Spleen (tissue), 11 donors: Measurements from ENCODE around the gene RGL1. TPM values are rescaled to one million over a fixed set of nuclear protein-coding genes. Genes with fewer than 3 reads are reported as not detected.

Experiments
- DNase-seq: peaks from one replicate; pipeline ENCODE4 v3.0.0-alpha.2; 2020
- H3K27ac ChIP-seq, 8 donors: fragments of 200-600 bp; sonication (generic) in 7 of 8; 1 replicate in 4 of 8; 2 replicates in 4 of 8; pipeline versions ENCODE4 v1.5.0 to v1.8.0; 2016 to 2021; ENCODE audit warnings: inconsistent platforms in 4 of 8, mild to moderate bottlenecking in 4 of 8, moderate library complexity in 1 of 8
- H3K27me3 ChIP-seq, 7 donors: fragments of 200-600 bp; sonication (generic) in 6 of 7; replicated peaks in 1 of 7; 1 replicate in 4 of 7; 2 replicates in 3 of 7; pipeline versions ENCODE4 v1.5.0 to v1.8.0; 2016 to 2021; ENCODE audit warnings: inconsistent platforms in 3 of 7, mild to moderate bottlenecking in 1 of 7
- H3K36me3 ChIP-seq, 6 donors: fragments of 200-600 bp; sonication (generic) in 5 of 6; 1 replicate in 4 of 6; 2 replicates in 2 of 6; pipeline versions ENCODE4 v1.5.0 to v1.8.0; 2016 to 2021; ENCODE audit warnings: inconsistent platforms in 2 of 6
- H3K4me1 ChIP-seq, 6 donors: fragments of 200-600 bp; sonication (generic) in 5 of 6; 1 replicate in 3 of 6; 2 replicates in 3 of 6; pipeline versions ENCODE4 v1.5.0 to v1.8.0; 2016 to 2021; ENCODE audit warnings: inconsistent platforms in 3 of 6
- H3K4me3 ChIP-seq, 8 donors: fragments of 200-600 bp; sonication (generic) in 7 of 8; 1 replicate in 4 of 8; 2 replicates in 4 of 8; pipeline versions ENCODE4 v1.5.0 to v1.8.0; 2016 to 2021; ENCODE audit warnings: inconsistent platforms in 4 of 8, mild to moderate bottlenecking in 4 of 8, moderate library complexity in 2 of 8
- H3K9me3 ChIP-seq, 8 donors: fragments of 200-600 bp; sonication (generic) in 7 of 8; 1 replicate in 4 of 8; 2 replicates in 4 of 8; pipeline versions ENCODE4 v1.5.0 to v1.8.0; 2016 to 2021; ENCODE audit warnings: inconsistent platforms in 4 of 8
- CTCF ChIP-seq, 11 experiments: fragments of 200-600 bp in 7 of 11; fragments of 450-650 bp in 4 of 11; sonication (generic) in 4 of 11; IDR thresholded peaks in 8 of 11; conservative IDR thresholded peaks in 3 of 11; 1 replicate in 7 of 11; 2 replicates in 4 of 11; pipeline versions ENCODE4 v1.4.0 to v1.8.0; 2016 to 2021; ENCODE audit warnings: antibody characterized with exemption in 11 of 11, inconsistent platforms in 4 of 11, mild to moderate bottlenecking in 1 of 11
- POLR2A ChIP-seq, 3 donors: fragments of 450-650 bp; IDR thresholded peaks; one replicate each; pipeline ENCODE4 v1.5.1; 2017; ENCODE audit warnings: antibody characterized with exemption in 3 of 3, mild to moderate bottlenecking in 1 of 3
- POLR2AphosphoS5 ChIP-seq, 3 donors: sonication (generic); formaldehyde crosslinking; IDR thresholded peaks; one replicate each; pipeline ENCODE4 v1.5.1; 2017; ENCODE audit warnings: antibody characterized with exemption in 3 of 3
- WGBS, 5 donors: extraction: QIAGEN DNeasy Blood & Tissue Kit in 3 of 5; methylation state at CpG; one replicate each; pipeline versions ENCODE4 v1.1.5 to v1.1.7; 2013 to 2018; 5-methylcytosine and 5-hydroxymethylcytosine counted together
- intact Hi-C: fragments of 100-400 bp; cut with DNase I; formaldehyde crosslinking; loops from one replicate; pipeline ENCODE4 v1.15.0; 2023; ENCODE audit warnings: low total_unique reads
- polyA plus RNA-seq, 3 donors: library from polyadenylated mRNA; stranded (reverse); fragments of 200-250 nt; gene quantifications; one replicate each; pipeline ENCODE4 v1.2.1, GENCODE V29; 2013
- total RNA-seq, 7 donors: library from RNA; depleted of rRNA in 3 of 7; stranded (reverse); fragments of >200 nt in 3 of 7; fragmentation: NEBNext Ultra II Directional in 4 of 7; extraction: Animal tissue kit (Norgen Biotek cat#: 25700) in 4 of 7; gene quantifications; one replicate each; pipeline versions ENCODE4 v1.1.0 to v1.2.1, GENCODE V29; 2016 to 2021
- donor health status: healthy with polysubstance abuse.
- donor health status: DM: no; HTN: no; CAD: no; lungs with moderate emphysema.
- donor health status: DM: no; HTN: no; CAD: no.
- donor health status: Bipolar disorder and iron deficiency.
- donor health status: healthy.
- donor health status: DM: no; HTN: no; CAD: no.
- donor health status: DM: yes; HTN: yes; CAD: no.

RGL1 gene
- total and polyA plus RNA-seq, 10 donors: 14.3 to 126 (median 71.4) TPM

DNA sequence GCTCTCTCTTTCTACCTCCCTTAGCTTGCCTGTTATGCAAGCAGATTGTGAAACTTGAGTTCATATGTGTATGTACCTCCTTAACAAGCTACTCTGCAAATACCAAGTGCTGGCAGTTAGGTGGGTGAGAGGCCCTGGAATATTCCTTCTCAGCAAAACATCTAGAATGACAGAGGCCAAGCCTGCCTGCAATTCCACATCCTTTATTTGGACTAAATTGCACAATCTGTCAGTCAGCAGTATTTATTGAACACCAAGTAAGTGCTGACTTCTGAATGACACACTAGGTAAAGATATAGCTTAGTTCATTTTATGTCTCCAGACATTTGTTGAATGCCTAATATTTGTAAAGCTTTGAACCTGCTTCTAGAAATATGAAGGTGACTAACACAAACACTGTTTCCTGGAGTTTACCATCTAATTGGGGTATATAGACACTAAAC is 87.5 kb downstream of the RGL1 start:
- intact Hi-C loops: no loop called here
- Histone ChIP-seq H3K27me3 (no peaks in the 10 kb centered on the region), H3K4me1 (peaks cover 2 to 43% (median 23%) of the 10 kb centered on the region in 6 donors), H3K9me3 (no peaks in the 10 kb centered on the region), H3K4me3 (no peak overlapping the region), H3K27ac (peak overlapping the region in 4 of 8 donors; percentile 53 to 71 (median 58)), H3K36me3 (peaks cover 0 to 73% (median 5%) of the 10 kb centered on the region in 6 donors)
- TF ChIP-seq POLR2AphosphoS5 (IDR thresholded peaks at IDR 0.05) (peak in 1 of 3 donors; percentile 64), POLR2A (IDR thresholded peaks at IDR 0.05) (no peak), CTCF (IDR thresholded peaks at IDR 0.05 in 8 of 11, conservative IDR thresholded peaks at IDR 0.05 in 3 of 11) (no peak)
- no peak for DNase-seq

GRCh38 chr1:183893561-183894289 is 88.8 kb downstream of the RGL1 start:
- DNase-seq: no peak
- no peaks in the 10 kb centered on the region for H3K27me3 ChIP-seq
- intact Hi-C loops: no loop called here
- H3K9me3 ChIP-seq: no peaks in the 10 kb centered on the region
- H3K27ac ChIP-seq: peak overlapping the region in 5 of 8 donors; percentile 29 to 71 (median 47)
- TF ChIP-seq CTCF (IDR thresholded peaks at IDR 0.05 in 8 of 11, conservative IDR thresholded peaks at IDR 0.05 in 3 of 11) (no peak), POLR2A (IDR thresholded peaks at IDR 0.05) (no peak), POLR2AphosphoS5 (IDR thresholded peaks at IDR 0.05) (no peak)
- H3K4me1 ChIP-seq: peaks cover 0 to 43% (median 21%) of the 10 kb centered on the region in 6 donors
- no peak overlapping the region for H3K4me3 ChIP-seq
- peaks cover 0 to 76% (median 5%) of the 10 kb centered on the region in 6 donors for H3K36me3 ChIP-seq
- WGBS, 5 donors: 84 to 91% (median 88%) methylated on average over 3 of the region's 3 CpGs

DNA sequence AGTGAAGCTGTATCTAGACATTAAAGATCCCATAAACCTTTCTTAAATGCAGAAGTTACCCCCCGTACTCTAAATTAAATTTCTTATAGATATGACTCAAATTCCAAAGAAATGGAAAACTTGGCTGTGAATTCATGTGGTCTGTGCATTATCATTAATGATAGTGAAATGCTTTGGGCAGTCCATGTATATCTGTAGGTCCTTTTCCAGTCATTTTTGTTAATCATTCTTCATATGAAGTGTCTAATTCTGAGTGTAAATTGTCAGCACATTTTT is 89.3 kb downstream of the RGL1 start:
- no peak for DNase-seq
- TF ChIP-seq CTCF (IDR thresholded peaks at IDR 0.05 in 8 of 11, conservative IDR thresholded peaks at IDR 0.05 in 3 of 11) (no peak), POLR2A (IDR thresholded peaks at IDR 0.05) (no peak), POLR2AphosphoS5 (IDR thresholded peaks at IDR 0.05) (no peak)
- WGBS, 5 donors: 89 to 100% (median 94%) methylated on average over 1 of the region's 1 CpG
- H3K27ac ChIP-seq: peak overlapping the region in 4 of 8 donors; percentile 26 to 71 (median 58)
- H3K27me3 ChIP-seq: no peaks in the 10 kb centered on the region
- H3K4me1 ChIP-seq: peaks cover 0 to 43% (median 18%) of the 10 kb centered on the region in 6 donors
- no peaks in the 10 kb centered on the region for H3K9me3 ChIP-seq
- intact Hi-C loops: no loop called here
- H3K36me3 ChIP-seq: peaks cover 0 to 76% (median 5%) of the 10 kb centered on the region in 6 donors
- H3K4me3 ChIP-seq: no peak overlapping the region

GRCh38 chr1:183896466-183897048 is 91.6 kb downstream of the RGL1 start:
- Histone ChIP-seq H3K4me3 (no peak overlapping the region), H3K27ac (peak overlapping the region in 5 of 8 donors; percentile 17 to 76 (median 70)), H3K9me3 (no peaks in the 10 kb centered on the region), H3K27me3 (no peaks in the 10 kb centered on the region), H3K36me3 (peaks cover 0 to 83% (median 4%) of the 10 kb centered on the region in 6 donors), H3K4me1 (peaks cover 0 to 44% (median 20%) of the 10 kb centered on the region in 6 donors)
- no peak for DNase-seq
- intact Hi-C loops: no loop called here
- TF ChIP-seq POLR2AphosphoS5 (IDR thresholded peaks at IDR 0.05): peak in 1 of 3 donors; percentile 54
- TF ChIP-seq CTCF (IDR thresholded peaks at IDR 0.05 in 8 of 11, conservative IDR thresholded peaks at IDR 0.05 in 3 of 11): no peak
- WGBS, 5 donors: 22 to 40% (median 30%) methylated on average over 4 of the region's 4 CpGs
